CD4-positive, CD25-positive, alpha-beta regulatory T cell (primary cell): Measurements from ENCODE around the gene GLCE. TPM values are rescaled to one million over a fixed set of nuclear protein-coding genes. Genes with fewer than 3 reads are reported as not detected.
"Not testable (repeated sequence)": the region's sequence is repeated elsewhere in the genome, so short reads cannot be mapped to it uniquely, and the experiment has no call there.

Experiments
- ATAC-seq, 2 donors: fragments of 150-1000 bp; cut with Tn5 transposase; one replicate each; pipeline ENCODE4 v1.10.0; 2021; ENCODE audit warnings: low read depth in 2 of 2, moderate number of reproducible peaks in 2 of 2, moderate library complexity in 1 of 2
- DNase-seq, 3 donors: peaks; one replicate each; pipeline versions ENCODE4 v3.0.0 to v3.0.0-alpha.2; 2012 to 2022; ENCODE audit warnings: mixed read lengths in 1 of 3
- H3K27ac ChIP-seq: one replicate; pipeline ENCODE4 v1.7.0; 2013; ENCODE audit warnings: mild to moderate bottlenecking, low read length; ENCODE audit not compliant: insufficient read depth, poor library complexity, severe bottlenecking
- H3K27me3 ChIP-seq: one replicate; pipeline ENCODE4 v1.7.0; 2013; ENCODE audit warnings: low read length; ENCODE audit not compliant: control insufficient read depth, insufficient read depth
- H3K36me3 ChIP-seq: one replicate; pipeline ENCODE4 v1.7.0; 2013; ENCODE audit warnings: mild to moderate bottlenecking, low read length, moderate library complexity; ENCODE audit not compliant: control insufficient read depth, insufficient read depth
- H3K4me1 ChIP-seq: 2 replicates; pipeline ENCODE4 v1.7.0; 2013; ENCODE audit warnings: mild to moderate bottlenecking, low read length; ENCODE audit not compliant: insufficient read depth, control insufficient read depth, poor library complexity, severe bottlenecking
- H3K4me3 ChIP-seq: one replicate; pipeline ENCODE4 v1.7.0; 2013; ENCODE audit warnings: low read depth, mild to moderate bottlenecking, low read length, moderate library complexity
- H3K9me3 ChIP-seq, 2 experiments: 1 replicate in 1 of 2; 2 replicates in 1 of 2; pipeline ENCODE4 v1.7.0; 2013; ENCODE audit warnings: low read length in 2 of 2, mild to moderate bottlenecking in 1 of 2, moderate library complexity in 1 of 2; ENCODE audit not compliant: control insufficient read depth in 2 of 2
- H3K27ac Mint-ChIP-seq, 3 donors: one replicate each; pipeline ENCODE4 v1.8.0; 2020 to 2022; ENCODE audit warnings: mild to moderate bottlenecking in 3 of 3, mixed read lengths in 3 of 3, moderate library complexity in 2 of 3
- H3K27me3 Mint-ChIP-seq: one replicate; pipeline ENCODE4 v1.8.0; 2022; ENCODE audit warnings: mild to moderate bottlenecking, mixed read lengths
- H3K36me3 Mint-ChIP-seq: one replicate; pipeline ENCODE4 v1.8.0; 2020; ENCODE audit warnings: mixed read lengths
- H3K4me1 Mint-ChIP-seq, 4 donors: one replicate each; pipeline ENCODE4 v1.8.0; 2020 to 2022; ENCODE audit warnings: mixed read lengths in 4 of 4, mild to moderate bottlenecking in 1 of 4
- H3K4me3 Mint-ChIP-seq, 4 donors: one replicate each; pipeline ENCODE4 v1.8.0; 2020 to 2022; ENCODE audit warnings: mild to moderate bottlenecking in 4 of 4, mixed read lengths in 4 of 4, moderate library complexity in 3 of 4
- H3K9me3 Mint-ChIP-seq, 7 donors: one replicate each; pipeline ENCODE4 v1.8.0; 2020 to 2022; ENCODE audit warnings: mixed read lengths in 7 of 7, mild to moderate bottlenecking in 3 of 7, moderate library complexity in 2 of 7
- polyA plus RNA-seq, 4 donors: library from polyadenylated mRNA; unstranded; fragments of 300-500 nt; fragmentation: Illumina TruSeq; gene quantifications; one replicate each; pipeline ENCODE4 v1.2.3, GENCODE V29; 2021
- total RNA-seq: library from RNA; stranded (reverse); gene quantifications from one replicate; pipeline ENCODE4 v1.2.3, GENCODE V29; 2022

GLCE gene
- total and polyA plus RNA-seq, 5 donors from 2014 or later: 12.7 to 23.4 (median 17.3) TPM

GRCh38 chr15:69298697-69299441, 138.4 kb downstream of the GLCE start, which contains the start of gene PAQR5:
Gene PAQR5, plus strand, starts transcription at chr15:69298912. Its CDS starts 61,169 bp downstream, at chr15:69360081.
- Histone ChIP-seq H3K4me1 (peaks cover 5% of the 10 kb centered on the region), H3K4me3 (no peak within 1 kb of the TSS), H3K27ac (no peak within 1 kb of the TSS), H3K27me3 (peaks cover 16% of the 10 kb centered on the region), H3K36me3 (no peaks in the 10 kb centered on the region), H3K9me3 (no peaks in the 10 kb centered on the region)
- no peaks in the 10 kb centered on the region for H3K36me3 Mint-ChIP-seq
- peaks cover 0 to 12% (median 0%) of the 10 kb centered on the region in 4 donors for H3K4me1 Mint-ChIP-seq
- no peaks in the 10 kb centered on the region for H3K9me3 Mint-ChIP-seq
- peaks cover 50% of the 10 kb centered on the region for H3K27me3 Mint-ChIP-seq
- no peak within 1 kb of the TSS for H3K27ac Mint-ChIP-seq
- DNase-seq: no peak
- peak in 1 of 2 donors; percentile 24 for ATAC-seq
- H3K4me3 Mint-ChIP-seq: peak within 1 kb of the TSS in 3 of 4 donors; percentile 43 to 63 (median 56)

GRCh38 chr15:69299451-69299886, 139.0 kb downstream of the GLCE start:
- Mint-ChIP-seq H3K36me3 (no peaks in the 10 kb centered on the region), H3K27me3 (peaks cover 50% of the 10 kb centered on the region), H3K4me3 (peak overlapping the region in 1 of 4 donors; percentile 22), H3K27ac (no peak overlapping the region), H3K9me3 (no peaks in the 10 kb centered on the region), H3K4me1 (peaks cover 0 to 12% (median 0%) of the 10 kb centered on the region in 4 donors)
- H3K27ac ChIP-seq: no peak overlapping the region
- DNase-seq (no peak), ATAC-seq (no peak)
- H3K27me3 ChIP-seq: peaks cover 16% of the 10 kb centered on the region
- H3K9me3 ChIP-seq: no peaks in the 10 kb centered on the region
- peaks cover 5% of the 10 kb centered on the region for H3K4me1 ChIP-seq
- H3K36me3 ChIP-seq: no peaks in the 10 kb centered on the region
- H3K4me3 ChIP-seq: no peak overlapping the region

- Histone ChIP-seq H3K4me3 (no peak overlapping the region), H3K9me3 (no peaks in the 10 kb centered on the region), H3K36me3 (no peaks in the 10 kb centered on the region), H3K27ac (no peak overlapping the region), H3K4me1 (peaks cover 5% of the 10 kb centered on the region), H3K27me3 (peaks cover 17% of the 10 kb centered on the region)
- peak overlapping the region in 1 of 4 donors; percentile 22 for H3K4me3 Mint-ChIP-seq
- no peak overlapping the region for H3K27ac Mint-ChIP-seq
- peaks cover 45% of the 10 kb centered on the region for H3K27me3 Mint-ChIP-seq
- H3K9me3 Mint-ChIP-seq: no peaks in the 10 kb centered on the region
- ATAC-seq (no peak), DNase-seq (no peak)
- H3K4me1 Mint-ChIP-seq: peaks cover 0 to 12% (median 0%) of the 10 kb centered on the region in 4 donors
- no peaks in the 10 kb centered on the region for H3K36me3 Mint-ChIP-seq
These were observed 139.6 kb downstream of the GLCE start for GRCh38 chr15:69299943-69300588.

- Mint-ChIP-seq H3K27me3 (peaks cover 39% of the 10 kb centered on the region), H3K4me1 (peaks cover 0 to 12% (median 0%) of the 10 kb centered on the region in 4 donors)
- not testable (repeated sequence) for H3K36me3 ChIP-seq, H3K9me3 Mint-ChIP-seq, DNase-seq, H3K27ac Mint-ChIP-seq, H3K27ac ChIP-seq, H3K4me3 Mint-ChIP-seq, H3K4me3 ChIP-seq, H3K4me1 ChIP-seq, ATAC-seq, H3K9me3 ChIP-seq, H3K36me3 Mint-ChIP-seq
- peaks cover 18% of the 10 kb centered on the region for H3K27me3 ChIP-seq
These were observed 140.7 kb downstream of the GLCE start for GRCh38 chr15:69301101-69301500.

GRCh38 chr15:69302087-69302486, 141.7 kb downstream of the GLCE start:
- H3K9me3 Mint-ChIP-seq, H3K4me3 Mint-ChIP-seq, H3K36me3 Mint-ChIP-seq, DNase-seq, H3K27ac ChIP-seq, H3K4me3 ChIP-seq, H3K4me1 ChIP-seq, H3K9me3 ChIP-seq, H3K36me3 ChIP-seq, ATAC-seq: not testable (repeated sequence)
- peaks cover 18% of the 10 kb centered on the region for H3K27me3 ChIP-seq
- peaks cover 0 to 12% (median 0%) of the 10 kb centered on the region in 4 donors for H3K4me1 Mint-ChIP-seq
- peak overlapping the region in 1 of 3 donors; percentile 43 for H3K27ac Mint-ChIP-seq
- H3K27me3 Mint-ChIP-seq: peaks cover 42% of the 10 kb centered on the region

DNA sequence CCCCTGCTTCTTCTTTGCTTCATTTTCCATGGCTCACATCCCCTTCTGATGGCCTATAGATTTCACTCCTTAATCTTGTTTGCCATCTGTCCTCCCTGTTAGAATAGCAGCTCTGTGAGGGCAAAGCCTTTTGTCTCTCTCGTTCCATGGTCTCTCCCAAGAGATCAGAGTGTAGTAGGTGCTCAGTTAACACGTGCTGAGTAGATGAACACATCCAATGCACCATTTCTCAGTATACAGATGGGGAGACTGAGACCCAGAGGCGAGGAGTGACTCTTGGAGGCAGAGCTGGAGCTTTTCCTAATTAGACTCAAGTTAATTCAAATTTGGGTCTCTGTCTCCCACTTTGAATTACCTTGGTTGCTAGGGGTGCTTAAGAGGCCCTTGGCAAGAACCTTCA, 142.5 kb downstream of the GLCE start:
- Mint-ChIP-seq H3K4me3 (no peak overlapping the region), H3K36me3 (no peaks in the 10 kb centered on the region), H3K4me1 (peaks cover 0 to 12% (median 0%) of the 10 kb centered on the region in 4 donors), H3K27me3 (peaks cover 40% of the 10 kb centered on the region), H3K9me3 (peaks cover 0 to 3% (median 0%) of the 10 kb centered on the region in 7 donors), H3K27ac (no peak overlapping the region)
- Histone ChIP-seq H3K27me3 (peaks cover 11% of the 10 kb centered on the region), H3K4me3 (no peak overlapping the region), H3K9me3 (no peaks in the 10 kb centered on the region), H3K27ac (no peak overlapping the region), H3K4me1 (peaks cover 5% of the 10 kb centered on the region), H3K36me3 (no peaks in the 10 kb centered on the region)
- no peak for ATAC-seq
- DNase-seq: no peak

- H3K4me1 Mint-ChIP-seq: peaks cover 0 to 11% (median 0%) of the 10 kb centered on the region in 4 donors
- Histone ChIP-seq H3K4me1 (peaks cover 5% of the 10 kb centered on the region), H3K27ac (no peak overlapping the region), H3K9me3 (no peaks in the 10 kb centered on the region), H3K27me3 (peaks cover 11% of the 10 kb centered on the region), H3K4me3 (no peak overlapping the region), H3K36me3 (no peaks in the 10 kb centered on the region)
- peaks cover 35% of the 10 kb centered on the region for H3K27me3 Mint-ChIP-seq
- H3K9me3 Mint-ChIP-seq: peaks cover 0 to 3% (median 0%) of the 10 kb centered on the region in 7 donors
- H3K27ac Mint-ChIP-seq: no peak overlapping the region
- H3K4me3 Mint-ChIP-seq: no peak overlapping the region
- ATAC-seq (no peak), DNase-seq (no peak)
- H3K36me3 Mint-ChIP-seq: no peaks in the 10 kb centered on the region
These were observed 143.1 kb downstream of the GLCE start for GRCh38 chr15:69303337-69304181.
